HAP-1 (cell line): ENCODE measurements around the gene SORL1-AS1.

Experiments used
- DNase-seq, 2 experiments: peaks; one replicate each; pipeline ENCODE4 v3.0.0-alpha.2; 2016 to 2020; ENCODE audit warnings: low spot score in 2 of 2
- H3K27me3 ChIP-seq: fragments of 250-450 bp; sonication (Bioruptor Pico); 2 replicates; pipeline ENCODE4 v1.5.1; 2020; ENCODE audit warnings: low read depth, mild to moderate bottlenecking, moderate library complexity
- H3K36me3 ChIP-seq: fragments of 250-450 bp; sonication (Bioruptor Pico); replicated peaks from 2 replicates; pipeline ENCODE4 v1.5.1; 2020; ENCODE audit warnings: mild to moderate bottlenecking
- H3K4me1 ChIP-seq: fragments of 250-450 bp; sonication (Bioruptor Pico); 2 replicates; pipeline ENCODE4 v1.5.1; 2020; ENCODE audit warnings: mild to moderate bottlenecking
- H3K4me3 ChIP-seq: fragments of 250-450 bp; sonication (Bioruptor Pico); 2 replicates; pipeline ENCODE4 v1.5.1; 2020; ENCODE audit warnings: mild to moderate bottlenecking, moderate library complexity
- H3K9me3 ChIP-seq: fragments of 250-450 bp; sonication (Bioruptor Pico); 2 replicates; pipeline ENCODE4 v1.5.1; 2020; ENCODE audit warnings: mild to moderate bottlenecking, moderate library complexity
- in situ Hi-C: fragments of 300-500 bp; cut with MboI; formaldehyde crosslinking; loops from 3 replicates; pipeline ENCODE4 v1.14.3; 2020; ENCODE audit warnings: low sequenced_read_pairs, inconsistent platforms, mixed read lengths

SORL1-AS1 gene

DNA sequence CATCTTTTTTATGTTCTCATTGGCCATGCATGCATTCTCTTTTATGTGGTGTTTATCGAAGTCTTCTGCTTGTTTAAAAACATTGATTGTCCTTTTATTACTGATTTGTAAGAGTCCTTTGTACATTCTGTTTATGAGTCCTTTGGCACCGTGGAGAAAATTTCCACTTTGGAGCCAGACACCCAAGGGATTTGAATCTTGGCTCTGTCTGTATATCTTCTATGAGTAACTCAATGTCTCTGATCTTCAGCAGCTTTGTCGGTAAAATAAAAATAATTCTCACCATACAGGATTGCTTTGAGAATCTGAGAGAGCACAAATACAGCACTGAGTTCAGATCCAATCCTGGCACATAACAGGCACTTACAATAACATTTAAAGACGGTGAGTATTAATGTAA, 13.4 kb downstream of the SORL1-AS1 start:
- no peak for DNase-seq
- in situ Hi-C loops, result no loop called here
- Histone ChIP-seq H3K4me3 (no peak overlapping the region), H3K27me3 (0 out of 2 replicates have a peak, but pooled peaks cover 2% of the 10 kb centered on the region), H3K9me3 (no peaks in the 10 kb centered on the region), H3K4me1 (peaks cover 9% of the 10 kb centered on the region), H3K36me3 (no peaks in the 10 kb centered on the region)

DNA sequence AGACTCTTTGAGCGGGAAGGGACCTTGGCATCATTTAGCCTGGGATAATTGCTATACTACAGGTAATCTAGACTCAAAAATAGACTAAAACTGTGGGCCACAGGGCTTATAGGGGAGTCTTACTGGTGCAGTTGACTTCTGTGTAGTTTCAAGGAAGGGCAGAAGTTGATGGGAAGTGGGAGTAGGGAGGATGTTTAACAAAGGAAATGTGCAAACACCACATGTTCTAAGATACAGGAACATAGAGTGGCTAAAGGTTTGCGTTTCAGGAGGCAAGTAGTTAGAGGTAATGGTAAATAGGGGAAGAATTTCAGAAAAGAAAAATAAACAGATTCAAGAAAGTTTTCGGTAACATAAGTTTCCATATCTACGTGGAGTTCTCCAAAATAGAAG, 15.1 kb downstream of the SORL1-AS1 start:
- Histone ChIP-seq H3K27me3 (0 out of 2 replicates have a peak, but pooled peaks cover 2% of the 10 kb centered on the region), H3K4me1 (peaks cover 9% of the 10 kb centered on the region), H3K36me3 (no peaks in the 10 kb centered on the region), H3K4me3 (no peak overlapping the region), H3K9me3 (no peaks in the 10 kb centered on the region)
- no peak for DNase-seq
- in situ Hi-C loops, result no loop called here

DNA sequence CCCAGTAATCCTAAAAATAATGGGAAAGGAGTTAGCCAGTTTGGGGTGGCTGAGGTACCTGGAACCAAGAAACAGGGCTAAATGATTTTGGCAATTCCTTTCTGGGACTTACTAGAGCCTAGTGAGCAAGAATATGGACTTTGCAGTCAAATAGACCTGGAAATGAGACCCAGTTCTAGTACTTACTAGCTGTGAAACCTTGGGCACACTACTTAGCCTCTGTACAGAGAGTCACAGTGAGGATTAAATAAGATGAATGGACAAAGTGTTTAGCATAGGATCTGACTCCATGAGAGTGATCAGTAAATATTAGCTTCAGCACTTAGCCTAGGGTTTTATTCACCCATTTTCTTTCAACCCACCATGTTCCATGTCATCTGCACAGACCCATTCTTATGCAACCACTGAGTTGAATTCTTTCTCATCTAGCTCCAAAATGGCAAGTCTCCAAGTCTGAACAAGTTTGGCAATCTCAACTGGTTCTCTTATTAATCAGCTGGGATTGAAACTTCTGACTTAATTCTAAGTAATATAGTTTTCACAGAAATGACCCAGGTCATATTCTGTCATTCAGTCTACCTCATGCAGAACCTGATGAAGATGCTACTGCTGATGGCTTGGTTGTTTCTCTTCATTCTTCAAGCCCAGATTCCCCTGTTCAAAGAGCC, 15.6 kb downstream of the SORL1-AS1 start:
- in situ Hi-C loops, result no loop called here
- no peak for DNase-seq
- H3K4me1 ChIP-seq, result peaks cover 9% of the 10 kb centered on the region

DNA sequence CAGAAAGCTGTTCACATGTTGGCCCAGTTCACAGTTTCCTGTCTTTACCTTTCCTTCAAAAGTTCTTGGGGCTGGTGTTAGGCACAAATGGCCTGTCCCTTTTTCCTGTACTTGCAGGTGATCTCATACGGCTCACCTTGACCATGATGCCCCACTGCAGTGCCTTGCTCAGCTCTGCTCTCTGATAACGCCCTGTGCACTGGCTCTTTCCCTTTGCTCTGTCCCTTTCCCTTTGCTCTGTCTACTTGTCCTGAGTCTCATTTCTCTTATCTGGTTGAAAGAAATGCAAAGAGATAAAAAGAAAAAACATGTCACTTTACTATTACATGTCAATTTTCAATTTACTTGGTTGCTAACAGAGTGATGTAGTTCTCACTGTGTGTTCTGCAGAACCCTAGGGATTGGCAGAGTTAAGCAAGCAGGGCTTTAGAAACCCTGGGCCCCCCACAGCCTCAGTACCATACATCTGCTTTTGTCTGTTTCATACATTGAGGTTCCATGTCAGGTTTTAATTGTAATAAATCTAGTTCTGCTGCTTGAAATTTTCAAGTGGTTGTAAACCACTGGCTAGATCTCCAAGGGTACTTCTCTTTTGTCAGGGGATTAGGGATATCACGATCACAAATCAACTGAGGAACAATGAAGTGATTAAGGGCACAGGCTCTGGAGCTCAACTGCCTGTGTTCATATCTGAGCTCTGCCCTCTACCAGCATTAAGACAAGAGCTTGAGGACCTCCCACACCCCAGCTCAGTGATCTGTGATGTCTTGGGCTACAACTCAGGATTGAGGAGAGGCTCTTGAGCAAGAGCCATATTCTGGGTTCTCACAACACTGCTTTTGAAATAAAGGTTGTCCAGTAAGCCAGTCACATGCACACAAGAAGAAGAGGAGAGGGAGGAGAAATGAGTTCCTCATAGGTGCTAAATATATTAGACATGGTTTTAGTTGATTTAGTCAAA, 16.9 kb downstream of the SORL1-AS1 start:
- H3K4me1 ChIP-seq, result peaks cover 9% of the 10 kb centered on the region
- H3K9me3 ChIP-seq, result no peaks in the 10 kb centered on the region
- H3K27me3 ChIP-seq, result 0 out of 2 replicates have a peak, but pooled peaks cover 2% of the 10 kb centered on the region
- no peak overlapping the region for H3K4me3 ChIP-seq
- in situ Hi-C loops, result no loop called here
- peak; percentile 61 to 85 for DNase-seq
- no peaks in the 10 kb centered on the region for H3K36me3 ChIP-seq

More for the DNA sequence above, 15.6 kb downstream of the SORL1-AS1 start:
- 0 out of 2 replicates have a peak, but pooled peaks cover 2% of the 10 kb centered on the region for H3K27me3 ChIP-seq
- no peaks in the 10 kb centered on the region for H3K36me3 ChIP-seq
- no peaks in the 10 kb centered on the region for H3K9me3 ChIP-seq
- no peak overlapping the region for H3K4me3 ChIP-seq

DNA sequence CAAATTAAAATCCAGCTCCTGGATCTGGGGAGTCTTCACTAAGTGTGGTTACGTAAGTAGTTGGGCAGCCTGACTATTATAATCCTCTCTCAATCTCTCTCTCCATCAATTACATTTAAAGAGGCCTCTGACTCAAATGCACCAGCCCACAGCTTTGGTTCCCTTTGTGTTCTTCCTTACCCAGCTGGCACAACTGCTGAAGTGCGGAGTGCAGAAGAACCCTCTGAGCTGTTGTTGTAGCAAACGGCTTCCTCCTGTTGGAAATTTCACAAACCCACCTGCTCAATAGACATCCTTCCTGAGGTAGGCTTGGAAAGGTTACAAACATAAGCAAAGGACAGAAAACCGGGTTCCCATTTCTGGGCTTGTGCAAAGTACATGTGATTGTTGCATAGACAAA, 17.6 kb downstream of the SORL1-AS1 start:
- Histone ChIP-seq H3K4me1 (peaks cover 9% of the 10 kb centered on the region), H3K36me3 (no peaks in the 10 kb centered on the region), H3K27me3 (0 out of 2 replicates have a peak, but pooled peaks cover 2% of the 10 kb centered on the region), H3K4me3 (no peak overlapping the region), H3K9me3 (no peaks in the 10 kb centered on the region)
- in situ Hi-C loops, result no loop called here
- DNase-seq, result no peak

DNA sequence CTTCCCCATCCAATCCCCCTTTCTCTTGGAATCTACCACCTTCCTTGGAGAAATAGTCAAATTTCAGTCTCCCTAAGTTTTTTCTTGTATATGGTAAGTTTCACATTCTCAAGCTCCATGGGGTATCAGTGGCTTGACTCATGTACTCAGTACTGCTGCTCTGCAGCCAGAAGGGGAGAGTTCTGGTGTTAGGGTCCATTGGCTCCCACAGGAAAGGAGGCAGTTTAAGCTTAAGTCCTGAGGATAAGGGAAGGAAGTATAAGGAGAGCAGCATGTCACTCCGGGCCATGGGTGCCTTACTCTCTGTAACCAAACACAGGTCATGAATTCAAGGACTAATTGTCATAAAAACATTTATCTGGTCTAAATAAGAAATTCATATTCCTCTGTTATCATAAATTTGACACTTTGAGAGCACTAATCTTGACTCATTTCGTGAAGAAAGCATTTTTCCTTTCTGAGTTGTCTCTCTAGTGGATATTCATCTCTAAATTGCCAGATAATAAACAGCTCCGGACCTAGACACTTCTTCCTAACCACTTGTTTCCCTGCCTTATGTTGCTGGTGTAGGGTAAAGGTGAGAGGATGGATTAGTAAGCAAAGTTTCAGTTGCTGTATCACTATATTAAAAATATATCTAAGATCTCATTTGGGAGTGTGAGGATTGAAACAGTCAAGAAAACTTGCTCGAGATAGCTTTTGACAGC, 20.8 kb downstream of the SORL1-AS1 start:
- Histone ChIP-seq H3K36me3 (no peaks in the 10 kb centered on the region), H3K27me3 (0 out of 2 replicates have a peak, but pooled peaks cover 2% of the 10 kb centered on the region), H3K4me1 (peaks cover 9% of the 10 kb centered on the region), H3K4me3 (no peak overlapping the region), H3K9me3 (no peaks in the 10 kb centered on the region)
- in situ Hi-C loops, result no loop called here
- no peak for DNase-seq

DNA sequence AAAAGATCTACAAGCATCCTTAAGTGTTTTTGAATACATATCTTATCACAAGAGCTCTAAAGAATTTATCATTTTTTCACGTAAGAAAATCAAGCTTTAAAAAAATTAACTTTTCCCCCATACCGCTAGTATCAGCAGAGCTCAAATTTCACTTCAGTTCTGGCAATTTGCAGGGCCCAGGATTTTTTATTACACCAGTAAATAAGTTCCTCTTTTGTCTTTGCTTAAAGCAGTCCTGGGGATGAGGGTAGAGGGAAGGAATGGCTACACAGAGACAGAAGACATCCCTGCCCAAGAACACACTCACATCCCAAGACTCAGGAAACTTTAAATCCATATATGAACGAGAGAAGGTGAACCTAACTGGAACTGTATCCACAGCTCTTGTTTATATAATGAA, 23.2 kb downstream of the SORL1-AS1 start:
- H3K36me3 ChIP-seq, result no peaks in the 10 kb centered on the region
- H3K9me3 ChIP-seq, result no peaks in the 10 kb centered on the region
- no peaks in the 10 kb centered on the region for H3K27me3 ChIP-seq
- in situ Hi-C loops, result no loop called here
- H3K4me3 ChIP-seq, result no peak overlapping the region
- DNase-seq, result no peak
- no peaks in the 10 kb centered on the region for H3K4me1 ChIP-seq

DNA sequence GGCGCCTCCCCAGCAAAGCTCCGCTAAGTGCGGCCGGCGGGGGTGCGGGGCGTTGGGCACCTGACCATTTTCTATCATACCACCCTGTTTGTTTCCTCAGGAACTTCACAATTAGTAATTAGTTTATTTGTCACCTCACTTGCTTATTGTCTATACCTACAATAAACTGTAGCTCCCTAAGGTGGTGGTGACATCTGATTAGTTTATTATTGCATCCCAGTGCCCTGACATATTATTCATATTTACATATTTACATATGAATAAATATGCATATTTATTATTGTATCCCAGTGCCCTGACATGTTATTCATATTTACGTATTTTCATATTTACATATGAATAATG, 25.4 kb downstream of the SORL1-AS1 start:
- H3K4me1 ChIP-seq, result no peaks in the 10 kb centered on the region
- no peaks in the 10 kb centered on the region for H3K36me3 ChIP-seq
- no peak overlapping the region for H3K4me3 ChIP-seq
- no peak for DNase-seq
- H3K9me3 ChIP-seq, result no peaks in the 10 kb centered on the region
- in situ Hi-C loops, result no loop called here
- H3K27me3 ChIP-seq, result no peaks in the 10 kb centered on the region

DNA sequence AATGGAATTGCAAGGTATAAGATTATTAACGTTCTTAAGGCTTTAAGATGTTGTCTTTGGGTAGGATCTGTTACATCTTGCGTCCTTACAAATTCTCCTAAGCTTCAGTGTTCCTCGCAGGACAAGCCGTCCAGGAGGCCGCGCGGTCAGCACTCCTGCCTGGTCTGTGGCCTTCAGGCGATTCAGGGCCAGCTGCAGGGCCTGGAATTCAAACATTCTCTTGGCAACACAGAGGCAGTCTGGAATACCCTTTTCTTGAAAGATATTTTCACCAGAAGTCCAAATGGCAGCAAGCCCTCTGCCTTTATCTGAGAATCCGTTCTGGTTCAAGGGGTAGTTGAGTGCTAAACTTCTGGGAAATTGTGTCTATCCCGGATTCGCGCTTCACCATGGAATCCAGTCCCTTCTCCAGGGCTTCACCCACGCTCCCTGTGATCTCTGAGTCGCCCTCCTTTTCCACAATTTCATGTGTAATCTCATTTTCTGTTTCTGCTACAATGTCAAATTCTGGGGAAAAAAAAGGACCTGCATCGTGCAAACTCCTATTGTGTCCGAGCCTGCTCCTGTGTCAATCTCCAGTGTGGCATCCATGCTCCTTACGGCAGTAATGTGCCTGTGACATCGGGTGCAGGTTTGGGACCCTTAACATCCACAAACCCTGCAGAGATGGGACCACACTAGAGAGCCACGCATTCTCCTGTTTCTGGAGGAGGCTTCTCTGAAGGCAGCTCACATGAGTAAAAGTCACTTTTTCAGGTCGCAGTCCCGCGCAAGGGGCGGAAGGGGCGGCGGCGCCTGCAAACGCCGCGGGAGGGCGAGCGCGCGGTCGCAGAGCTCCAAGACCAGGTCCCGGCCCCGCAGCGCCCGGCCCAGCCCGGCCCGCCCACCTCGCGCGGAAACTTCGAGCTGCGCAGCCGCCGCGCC, 26.0 kb downstream of the SORL1-AS1 start:
- H3K4me3 ChIP-seq, result no peak overlapping the region
- no peaks in the 10 kb centered on the region for H3K27me3 ChIP-seq
- H3K9me3 ChIP-seq, result no peaks in the 10 kb centered on the region
- in situ Hi-C loops, result no loop called here
- no peak for DNase-seq
- H3K36me3 ChIP-seq, result no peaks in the 10 kb centered on the region
- no peaks in the 10 kb centered on the region for H3K4me1 ChIP-seq

DNA sequence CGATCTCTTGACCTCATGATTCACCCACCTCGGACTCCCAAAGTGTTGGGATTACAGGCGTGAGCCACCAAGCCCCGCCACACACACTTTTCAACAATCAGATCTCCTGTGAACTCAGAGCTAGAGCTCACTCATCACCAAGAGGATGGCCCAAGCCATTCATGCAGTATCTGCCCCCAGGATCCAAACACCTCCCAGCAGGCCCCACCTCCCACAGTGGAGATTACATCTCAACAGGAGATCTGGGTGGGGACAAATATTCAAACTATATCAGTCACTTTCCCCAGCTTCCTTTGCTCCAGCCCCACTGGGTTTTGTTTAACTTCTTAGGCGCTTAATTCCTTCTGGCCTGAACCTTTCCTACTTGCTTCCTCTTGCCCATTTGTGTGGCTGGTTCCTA, 26.9 kb downstream of the SORL1-AS1 start:
- H3K4me1 ChIP-seq, result no peaks in the 10 kb centered on the region
- H3K27me3 ChIP-seq, result no peaks in the 10 kb centered on the region
- H3K4me3 ChIP-seq, result no peak overlapping the region
- DNase-seq, result no peak
- H3K9me3 ChIP-seq, result no peaks in the 10 kb centered on the region
- no peaks in the 10 kb centered on the region for H3K36me3 ChIP-seq
- in situ Hi-C loops, result no loop called here

DNA sequence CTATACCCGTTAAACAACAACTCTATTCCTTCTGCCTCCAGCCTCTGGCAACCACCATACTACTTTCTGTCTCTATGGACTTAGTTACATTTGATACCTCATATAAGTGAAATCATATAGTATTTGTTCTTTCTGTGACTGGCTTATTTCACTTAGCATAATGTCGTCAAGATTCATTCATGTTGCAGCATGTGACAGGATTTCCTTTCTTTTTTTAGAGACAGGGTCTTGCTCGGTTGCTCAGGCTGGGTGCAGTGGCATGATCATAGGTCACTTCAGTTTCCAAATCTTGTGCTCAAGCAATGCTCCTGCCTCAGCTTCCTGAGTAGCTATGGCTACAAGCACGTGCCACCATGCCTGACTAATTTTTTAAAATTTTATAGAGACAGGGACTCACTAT, 30.1 kb downstream of the SORL1-AS1 start:
- in situ Hi-C loops, result no loop called here
- H3K4me3 ChIP-seq, result no peak overlapping the region
- H3K9me3 ChIP-seq, result no peaks in the 10 kb centered on the region
- no peaks in the 10 kb centered on the region for H3K4me1 ChIP-seq
- no peak for DNase-seq
- no peaks in the 10 kb centered on the region for H3K27me3 ChIP-seq
- no peaks in the 10 kb centered on the region for H3K36me3 ChIP-seq

DNA sequence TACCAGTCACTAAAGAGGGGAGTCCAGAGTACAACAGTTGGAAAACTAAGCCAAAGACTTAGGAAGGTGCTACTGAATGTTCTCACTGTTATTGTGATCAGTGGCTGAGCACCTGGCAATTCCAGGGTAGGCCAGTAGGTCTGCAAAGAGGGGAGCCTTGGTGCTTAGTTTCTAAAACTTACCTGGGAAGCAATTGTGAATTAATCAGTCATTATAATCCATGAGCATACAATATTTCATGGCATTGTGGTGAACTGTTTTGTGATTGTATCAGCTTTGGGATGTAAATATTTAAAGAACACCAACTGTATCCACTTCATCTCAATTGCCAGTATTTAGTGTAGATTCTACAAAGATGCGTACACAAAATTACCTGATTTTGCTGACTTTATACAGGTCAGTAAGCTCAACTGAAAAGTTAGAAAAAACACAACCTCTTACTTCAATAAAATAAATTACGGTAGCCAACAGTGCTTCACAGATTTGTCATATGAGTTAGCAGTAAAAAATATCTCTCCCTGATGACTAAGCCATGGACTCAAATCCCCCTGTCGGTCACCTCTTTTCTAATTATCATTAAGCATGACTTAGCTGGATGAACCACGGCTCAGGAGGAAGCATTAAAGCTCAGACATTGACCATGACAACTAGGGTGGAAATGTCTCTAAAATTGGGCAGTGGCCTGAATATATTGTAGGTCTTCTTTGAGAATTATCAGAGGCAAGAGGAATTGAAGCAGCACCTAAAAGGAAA, 31.4 kb downstream of the SORL1-AS1 start:
- H3K27me3 ChIP-seq, result no peaks in the 10 kb centered on the region
- H3K36me3 ChIP-seq, result no peaks in the 10 kb centered on the region
- H3K9me3 ChIP-seq, result no peaks in the 10 kb centered on the region
- H3K4me1 ChIP-seq, result no peaks in the 10 kb centered on the region
- no peak for DNase-seq
- H3K4me3 ChIP-seq, result no peak overlapping the region
- in situ Hi-C loops, result no loop called here
